Endodermal cell (in vitro differentiated cells): Measurements from ENCODE around the gene OR2AE1. TPM values are rescaled to one million over a fixed set of nuclear protein-coding genes. Genes with fewer than 3 reads are reported as not detected.

Experiments
- DNase-seq: peaks from one replicate; pipeline ENCODE4 v3.0.0-alpha.2; 2017
- H3K27ac ChIP-seq: 2 replicates; pipeline ENCODE4 v1.5.1; 2013; ENCODE audit warnings: mild to moderate bottlenecking, low read depth, low read length, moderate library complexity
- H3K27me3 ChIP-seq: 2 replicates; pipeline ENCODE4 v1.6.1; 2013; ENCODE audit warnings: mild to moderate bottlenecking, low read length, moderate library complexity; ENCODE audit not compliant: insufficient read depth, control insufficient read depth, poor library complexity, severe bottlenecking
- H3K36me3 ChIP-seq: 2 replicates; pipeline ENCODE4 v1.7.0; 2013; ENCODE audit warnings: mild to moderate bottlenecking, low read length, moderate library complexity; ENCODE audit not compliant: control insufficient read depth, insufficient read depth
- H3K4me1 ChIP-seq: one replicate; pipeline ENCODE4 v1.7.0; 2013; ENCODE audit warnings: low read length; ENCODE audit not compliant: control insufficient read depth, insufficient read depth
- H3K4me3 ChIP-seq: 2 replicates; pipeline ENCODE4 v1.5.1; 2013; ENCODE audit warnings: mild to moderate bottlenecking, low read length, moderate library complexity
- H3K9ac ChIP-seq: 2 replicates; pipeline ENCODE4 v1.6.1; 2013; ENCODE audit warnings: mild to moderate bottlenecking, low read length, moderate library complexity; ENCODE audit not compliant: poor library complexity, severe bottlenecking; ENCODE audit errors: extremely low read depth
- H3K9me3 ChIP-seq: 2 replicates; pipeline ENCODE4 v1.6.1; 2013; ENCODE audit warnings: mild to moderate bottlenecking, low read length, moderate library complexity; ENCODE audit not compliant: control insufficient read depth
- H3K27ac Mint-ChIP-seq: 2 replicates; pipeline ENCODE4 v1.8.0; 2020; ENCODE audit warnings: mixed read lengths
- H3K27me3 Mint-ChIP-seq: 2 replicates; pipeline ENCODE4 v1.8.0; 2021; ENCODE audit warnings: mild to moderate bottlenecking, mixed read lengths; ENCODE audit not compliant: insufficient read depth
- H3K36me3 Mint-ChIP-seq: 2 replicates; pipeline ENCODE4 v1.8.0; 2020; ENCODE audit warnings: low read depth, mixed read lengths
- H3K4me1 Mint-ChIP-seq: 2 replicates; pipeline ENCODE4 v1.8.0; 2020; ENCODE audit warnings: mixed read lengths
- H3K4me3 Mint-ChIP-seq: 2 replicates; pipeline ENCODE4 v1.8.0; 2020; ENCODE audit warnings: mild to moderate bottlenecking, moderate library complexity, mixed read lengths
- H3K9me3 Mint-ChIP-seq: 2 replicates; pipeline ENCODE4 v1.8.0; 2020; ENCODE audit warnings: mild to moderate bottlenecking, mixed read lengths
- CTCF ChIP-seq: fragments of 200-600 bp; sonication (generic); conservative IDR thresholded peaks from 2 replicates; pipeline ENCODE4 v1.5.0; 2021; ENCODE audit warnings: antibody characterized with exemption, mild to moderate bottlenecking
- WGBS, 2 experiments: methylation state at CpG; one replicate each; pipeline versions ENCODE4 v1.1.5 to v1.1.7; 2013; ENCODE audit warnings: missing lambda C conversion rate in 2 of 2, mixed read lengths in 1 of 2; ENCODE audit not compliant: insufficient coverage in 1 of 2, insufficient read length in 1 of 2; 5-methylcytosine and 5-hydroxymethylcytosine counted together
- total RNA-seq, 2 donors: library from RNA; stranded (reverse); fragmentation: NEBNext Ultra II Directional in 1 of 2; extraction: Animal tissue kit (Norgen Biotek cat#: 25700) in 1 of 2; gene quantifications; 2 replicates in 1 of 2; 3 replicates in 1 of 2; pipeline ENCODE4 v1.2.1, GENCODE V29; 2021

OR2AE1 gene
- total RNA-seq, 2 donors from 2014 or later = not detected

GRCh38 chr7:99910976-99911375, 34.1 kb upstream of the OR2AE1 start:
- Mint-ChIP-seq H3K4me1 (peaks cover 9% of the 10 kb centered on the region), H3K4me3 (no peak overlapping the region), H3K27me3 (no peaks in the 10 kb centered on the region), H3K9me3 (no peaks in the 10 kb centered on the region), H3K27ac (no peak overlapping the region), H3K36me3 (peaks cover 22% of the 10 kb centered on the region)
- TF ChIP-seq CTCF = no peak
- 93 to 100% methylated on average over 1 to 2 of the region's 2 CpGs for WGBS, 2 experiments
- Histone ChIP-seq H3K27me3 (no peaks in the 10 kb centered on the region), H3K27ac (no peak overlapping the region), H3K4me3 (no peak overlapping the region), H3K9ac (no peak overlapping the region), H3K9me3 (peaks cover 8% of the 10 kb centered on the region), H3K36me3 (peaks cover 33% of the 10 kb centered on the region), H3K4me1 (no peaks in the 10 kb centered on the region)
- no peak for DNase-seq

- 96% methylated on average over 10 of the region's 10 CpGs for WGBS, 2 experiments
- no peak for DNase-seq
- Histone ChIP-seq H3K36me3 (peaks cover 54% of the 10 kb centered on the region), H3K27me3 (no peaks in the 10 kb centered on the region), H3K9me3 (no peaks in the 10 kb centered on the region), H3K4me3 (no peak overlapping the region), H3K4me1 (no peaks in the 10 kb centered on the region), H3K27ac (no peak overlapping the region), H3K9ac (no peak overlapping the region)
- TF ChIP-seq CTCF = no peak
- no peak overlapping the region for H3K4me3 Mint-ChIP-seq
- H3K27me3 Mint-ChIP-seq = no peaks in the 10 kb centered on the region
- H3K36me3 Mint-ChIP-seq = peaks cover 49% of the 10 kb centered on the region
- peaks cover under 1% of the 10 kb centered on the region for H3K4me1 Mint-ChIP-seq
- H3K9me3 Mint-ChIP-seq = no peaks in the 10 kb centered on the region
- no peak overlapping the region for H3K27ac Mint-ChIP-seq
Measured at GRCh38 chr7:99901581-99901980, 24.7 kb upstream of the OR2AE1 start.

GRCh38 chr7:99899830-99900519, 23.1 kb upstream of the OR2AE1 start:
- Histone ChIP-seq H3K36me3 (peaks cover 43% of the 10 kb centered on the region), H3K4me1 (no peaks in the 10 kb centered on the region), H3K27me3 (no peaks in the 10 kb centered on the region), H3K9ac (no peak overlapping the region), H3K27ac (no peak overlapping the region), H3K4me3 (no peak overlapping the region), H3K9me3 (no peaks in the 10 kb centered on the region)
- no peaks in the 10 kb centered on the region for H3K27me3 Mint-ChIP-seq
- DNase-seq = no peak
- no peak for TF ChIP-seq CTCF
- peaks cover 3% of the 10 kb centered on the region for H3K4me1 Mint-ChIP-seq
- WGBS, 2 experiments = 94 to 95% methylated on average over 2 to 5 of the region's 6 CpGs
- H3K9me3 Mint-ChIP-seq = no peaks in the 10 kb centered on the region
- peaks cover 41% of the 10 kb centered on the region for H3K36me3 Mint-ChIP-seq
- H3K27ac Mint-ChIP-seq = no peak overlapping the region
- no peak overlapping the region for H3K4me3 Mint-ChIP-seq
